ENCODE results near the gene CLPTM1L.

DNA sequence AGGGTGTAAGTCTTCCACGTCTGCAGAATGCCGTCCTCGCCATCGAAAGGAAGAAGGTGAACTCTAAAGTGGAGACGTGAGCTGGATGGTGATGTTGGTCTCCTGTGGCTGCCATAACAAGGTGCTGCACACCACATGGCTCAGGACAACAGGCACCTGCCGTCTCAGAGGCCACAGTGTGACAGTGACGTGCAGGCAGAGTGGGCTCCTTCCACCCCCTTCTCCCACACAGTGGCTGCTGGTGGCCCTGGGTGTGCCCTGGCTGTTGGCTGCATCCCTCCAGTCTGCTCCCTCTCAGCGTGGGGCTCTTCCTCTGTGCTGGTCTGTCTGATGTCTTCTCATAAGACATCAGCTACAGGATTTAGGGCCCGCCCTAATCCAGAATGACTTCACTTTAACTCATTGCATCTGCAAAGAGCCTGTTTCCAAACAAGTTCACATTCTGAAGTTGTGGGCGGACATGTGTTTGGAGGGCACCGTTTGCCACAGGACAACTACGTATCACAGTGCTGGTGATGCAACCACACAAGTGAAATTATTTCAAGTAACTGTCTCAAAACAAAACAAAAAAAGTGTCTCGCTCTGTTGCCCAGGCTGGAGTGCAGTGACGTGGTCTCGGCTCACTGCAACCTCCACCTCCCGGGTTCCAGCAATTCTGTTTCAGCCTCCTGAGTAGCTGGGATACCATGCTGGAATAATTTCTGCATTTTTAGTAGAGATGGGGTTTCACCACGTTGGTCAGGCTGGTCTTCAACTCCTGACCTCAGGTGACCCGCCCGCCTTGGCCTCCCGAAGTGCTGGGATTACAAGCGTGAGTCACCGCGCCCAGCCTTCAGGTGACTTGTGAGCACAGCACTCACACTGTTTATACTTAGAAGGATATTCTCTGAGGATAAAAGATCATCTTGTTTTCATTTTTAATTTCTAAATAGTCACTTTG, 31.2 kb upstream of the CLPTM1L start:
- TF ChIP-seq CTCF (IDR thresholded peaks at IDR 0.05) = no peak
- no peak for TF ChIP-seq POLR2A (IDR thresholded peaks at IDR 0.05)
- TF ChIP-seq POLR2AphosphoS5 (IDR thresholded peaks at IDR 0.05) = no peak

Data from breast epithelium (tissue), 3 donors.